Heart left ventricle (tissue), 13 donors: Measurements from ENCODE around the gene SLC19A1.

Source experiments
- CTCF ChIP-seq, 12 donors: fragments of 200-600 bp; sonication (generic) in 4 of 12; IDR thresholded peaks; one replicate each; pipeline versions ENCODE4 v1.5.0 to v1.8.0; 2018 to 2022; ENCODE audit warnings: antibody characterized with exemption in 12 of 12, mild to moderate bottlenecking in 5 of 12
- POLR2A ChIP-seq, 2 donors: fragments of 450-650 bp; IDR thresholded peaks; one replicate each; pipeline ENCODE4 v1.6.1; 2017; ENCODE audit warnings: antibody characterized with exemption in 2 of 2, mild to moderate bottlenecking in 2 of 2, moderate library complexity in 2 of 2
- donor health status: ischemic (EF 13 %, LVEDD 7.1; RV severe dilation, severe dysfunction).
- donor health status: DM: no; HTN: yes; CAD: no.
- donor health status: DM: no; HTN: no; CAD: no.
- donor health status: ischemic (EF 25% LVEDD 6.9; RV normal size, moderate dysfunction).
- donor health status: ischemic (EF 25% LVEDD 5.7; RV mildly dilated, moderate dysfunction).
- donor health status: ischemic (EF 35%, LVEDD 5.7; RV mildly dilated, moderate dysfunction).
- donor health status: nonischemic (EF 11% LVEDD 7.7; RV severe dilation, severe dysfunction).
- donor health status: DM: yes; HTN: yes; CAD: no.
- donor health status: PGD.
- donor health status: ischemic (EF 29% LVEDD 5.4; RV normal size, mild dysfunction).
- donor health status: nonischemic (EF 23%, LVEDD 6.1; RV moderate dilation, normal function).

- TF ChIP-seq CTCF (IDR thresholded peaks at IDR 0.05) (no peak), POLR2A (IDR thresholded peaks at IDR 0.05) (no peak)
Observed at GRCh38 chr21:45570826-45571601, 28.8 kb upstream of the SLC19A1 start.
